ENCODE data around the gene PPCDC.

DNA sequence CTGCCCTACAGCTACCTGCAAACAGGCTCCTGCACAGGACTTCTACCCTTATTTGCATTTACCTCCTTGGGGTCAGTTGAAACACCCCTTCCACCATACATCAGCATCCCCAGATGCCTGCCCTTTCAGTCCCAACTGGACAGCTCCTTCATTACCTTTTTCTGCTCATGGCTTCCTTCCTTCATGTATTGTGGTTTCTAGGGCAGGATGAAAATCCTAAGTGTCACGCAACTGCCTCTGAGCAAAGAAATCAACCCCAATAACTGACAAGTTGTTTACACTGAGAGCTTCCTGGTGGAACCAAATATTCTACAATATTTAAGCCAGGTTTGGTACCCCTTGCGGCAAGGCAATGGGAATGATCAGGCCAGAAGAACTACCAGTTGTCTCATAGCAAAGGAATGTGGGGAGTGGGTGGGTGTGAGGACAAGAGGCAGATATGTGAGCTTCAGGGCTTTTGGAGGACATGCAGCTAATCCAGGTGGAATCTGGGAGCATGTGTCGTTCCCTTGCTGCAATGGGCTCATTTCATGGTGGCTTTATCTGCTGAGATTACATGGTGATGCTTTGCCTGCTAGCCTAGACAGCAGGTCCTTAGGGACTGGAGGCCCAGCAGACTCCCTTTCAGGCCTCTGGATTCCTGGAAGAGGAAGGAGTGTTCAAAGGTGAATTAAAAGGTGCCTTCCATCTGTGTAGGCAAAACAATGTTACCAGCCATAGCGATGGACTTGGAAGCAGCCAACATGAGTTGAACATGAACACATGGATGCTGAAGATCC, 34.9 kb downstream of the PPCDC start:
- TF ChIP-seq, protein P1, sequence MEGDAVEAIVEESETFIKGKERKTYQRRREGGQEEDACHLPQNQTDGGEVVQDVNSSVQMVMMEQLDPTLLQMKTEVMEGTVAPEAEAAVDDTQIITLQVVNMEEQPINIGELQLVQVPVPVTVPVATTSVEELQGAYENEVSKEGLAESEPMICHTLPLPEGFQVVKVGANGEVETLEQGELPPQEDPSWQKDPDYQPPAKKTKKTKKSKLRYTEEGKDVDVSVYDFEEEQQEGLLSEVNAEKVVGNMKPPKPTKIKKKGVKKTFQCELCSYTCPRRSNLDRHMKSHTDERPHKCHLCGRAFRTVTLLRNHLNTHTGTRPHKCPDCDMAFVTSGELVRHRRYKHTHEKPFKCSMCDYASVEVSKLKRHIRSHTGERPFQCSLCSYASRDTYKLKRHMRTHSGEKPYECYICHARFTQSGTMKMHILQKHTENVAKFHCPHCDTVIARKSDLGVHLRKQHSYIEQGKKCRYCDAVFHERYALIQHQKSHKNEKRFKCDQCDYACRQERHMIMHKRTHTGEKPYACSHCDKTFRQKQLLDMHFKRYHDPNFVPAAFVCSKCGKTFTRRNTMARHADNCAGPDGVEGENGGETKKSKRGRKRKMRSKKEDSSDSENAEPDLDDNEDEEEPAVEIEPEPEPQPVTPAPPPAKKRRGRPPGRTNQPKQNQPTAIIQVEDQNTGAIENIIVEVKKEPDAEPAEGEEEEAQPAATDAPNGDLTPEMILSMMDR (IDR thresholded peaks at IDR 0.05; ENCODE audit: borderline replicate concordance, extremely low read depth, low read length, poor library complexity, severe bottlenecking) = no peak
- no peak for TF ChIP-seq EZH2 (IDR thresholded peaks at IDR 0.05; ENCODE audit: borderline replicate concordance, low read depth, low read length, severe bottlenecking)
